ENCODE results near the gene ENPP4. TPM values are rescaled to one million over a fixed set of nuclear protein-coding genes. Genes with fewer than 3 reads are reported as not detected.

ENPP4 gene
- total RNA-seq, 1 experiment from 2014 or later, result 0.30 TPM

DNA sequence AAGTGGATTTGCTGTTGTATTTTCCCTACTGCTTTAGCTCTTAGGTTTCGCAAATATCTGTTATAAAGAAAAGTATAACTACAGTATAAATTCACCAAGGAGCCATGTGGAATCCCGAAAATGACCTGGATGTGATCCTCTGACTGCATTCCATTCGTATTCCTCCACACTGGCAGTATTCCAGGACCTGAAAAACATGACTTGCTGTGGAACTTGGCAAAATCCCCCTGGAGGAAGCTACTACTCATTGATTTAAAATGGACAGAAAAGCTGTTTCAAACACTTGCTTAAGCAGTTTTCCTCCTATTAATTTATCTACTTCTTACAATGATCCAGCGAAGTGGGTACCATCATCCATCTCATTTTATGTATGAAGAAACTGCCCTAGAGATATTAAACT is 54.3 kb downstream of the ENPP4 start:
- H3K27me3 Mint-ChIP-seq (ENCODE audit: insufficient read depth, unreplicated experiment), result peaks cover 11% of the 10 kb centered on the region
- POLR2A ChIA-PET, result interaction anchor here (1.3 kb wide), 1 partner anchor 8 kb away, joined by 4 read pairs; no protein-coding TSS in a partner anchor
- intact Hi-C loops (cut with micrococcal nuclease), result no loop called here

GRCh38 chr6:46186583-46186982 is 56.8 kb downstream of the ENPP4 start:
- CTCF ChIA-PET, result interaction anchor here (1.1 kb wide), 1 partner anchor 223 kb away, joined by 4 read pairs; no protein-coding TSS in a partner anchor
- no TSS peak for BruUV-seq (replicated peaks)
- Mint-ChIP-seq H3K4me1 (ENCODE audit: insufficient read depth, unreplicated experiment) (peaks cover 6% of the 10 kb centered on the region), H3K9me3 (ENCODE audit: unreplicated experiment) (no peaks in the 10 kb centered on the region), H3K27ac (ENCODE audit: low read depth, unreplicated experiment) (no peak overlapping the region), H3K36me3 (ENCODE audit: insufficient read depth, unreplicated experiment) (no peaks in the 10 kb centered on the region), H3K4me3 (ENCODE audit: unreplicated experiment) (no peak overlapping the region), H3K27me3 (ENCODE audit: insufficient read depth, unreplicated experiment) (no peaks in the 10 kb centered on the region)
- POLR2A ChIA-PET, result no interaction called here
- peak; percentile 25 for DNase-seq (ENCODE audit: unreplicated experiment)
- no peak for TF ChIP-seq CTCF (IDR thresholded peaks at IDR 0.05; ENCODE audit: unreplicated experiment)
- intact Hi-C loops (cut with micrococcal nuclease), result no loop called here

More for the DNA sequence above, 54.3 kb downstream of the ENPP4 start:
- Mint-ChIP-seq H3K9me3 (ENCODE audit: unreplicated experiment) (no peaks in the 10 kb centered on the region), H3K4me3 (ENCODE audit: unreplicated experiment) (no peak overlapping the region), H3K27ac (ENCODE audit: low read depth, unreplicated experiment) (no peak overlapping the region), H3K4me1 (ENCODE audit: insufficient read depth, unreplicated experiment) (peaks cover 6% of the 10 kb centered on the region), H3K36me3 (ENCODE audit: insufficient read depth, unreplicated experiment) (no peaks in the 10 kb centered on the region)
- DNase-seq (ENCODE audit: unreplicated experiment), result peak; percentile 76
- CTCF ChIA-PET, result interaction anchor here (0.7 to 1.4 kb wide), 2 partner anchors 11 to 39 kb away, joined by 3 read pairs; no protein-coding TSS in a partner anchor
- no peak for TF ChIP-seq CTCF (IDR thresholded peaks at IDR 0.05; ENCODE audit: unreplicated experiment)
- no TSS peak for BruUV-seq (replicated peaks)

GRCh38 chr6:46189726-46190125 is 59.9 kb downstream of the ENPP4 start:
- ChIA-PET CTCF (no interaction called here), POLR2A (no interaction called here)
- intact Hi-C loops (cut with micrococcal nuclease), result no loop called here
- H3K27me3 Mint-ChIP-seq (ENCODE audit: insufficient read depth, unreplicated experiment), result no peaks in the 10 kb centered on the region
- H3K9me3 Mint-ChIP-seq (ENCODE audit: unreplicated experiment), result no peaks in the 10 kb centered on the region
- BruUV-seq (replicated peaks), result no TSS peak
- no peak for DNase-seq (ENCODE audit: unreplicated experiment)
- H3K4me1 Mint-ChIP-seq (ENCODE audit: insufficient read depth, unreplicated experiment), result no peaks in the 10 kb centered on the region
- H3K36me3 Mint-ChIP-seq (ENCODE audit: insufficient read depth, unreplicated experiment), result no peaks in the 10 kb centered on the region
- no peak overlapping the region for H3K4me3 Mint-ChIP-seq (ENCODE audit: unreplicated experiment)
- no peak for TF ChIP-seq CTCF (IDR thresholded peaks at IDR 0.05; ENCODE audit: unreplicated experiment)
- H3K27ac Mint-ChIP-seq (ENCODE audit: low read depth, unreplicated experiment), result no peak overlapping the region

- ChIA-PET CTCF (interaction anchor here (0.8 kb wide), 1 partner anchor 30 kb away, joined by 3 read pairs; no protein-coding TSS in a partner anchor), POLR2A (interaction anchor here (0.6 kb wide), 1 partner anchor 349 kb away, joined by 3 read pairs; no protein-coding TSS in a partner anchor)
- no TSS peak for BruUV-seq (replicated peaks)
- Mint-ChIP-seq H3K27me3 (ENCODE audit: insufficient read depth, unreplicated experiment) (no peaks in the 10 kb centered on the region), H3K4me1 (ENCODE audit: insufficient read depth, unreplicated experiment) (no peaks in the 10 kb centered on the region), H3K27ac (ENCODE audit: low read depth, unreplicated experiment) (no peak overlapping the region), H3K4me3 (ENCODE audit: unreplicated experiment) (no peak overlapping the region), H3K9me3 (ENCODE audit: unreplicated experiment) (no peaks in the 10 kb centered on the region), H3K36me3 (ENCODE audit: insufficient read depth, unreplicated experiment) (no peaks in the 10 kb centered on the region)
- no peak for DNase-seq (ENCODE audit: unreplicated experiment)
- intact Hi-C loops (cut with micrococcal nuclease), result no loop called here
- TF ChIP-seq CTCF (IDR thresholded peaks at IDR 0.05; ENCODE audit: unreplicated experiment), result no peak
These were observed 61.1 kb downstream of the ENPP4 start for GRCh38 chr6:46190889-46191288.
